ENCODE data around the gene FLYWCH2.
"Not testable (repeated sequence)": the region's sequence is repeated elsewhere in the genome, so short reads cannot be mapped to it uniquely, and the experiment has no call there.

Gene FLYWCH2

GRCh38 chr16:2938206-2938605, 55.2 kb downstream of the FLYWCH2 start:
- no peak for DNase-seq (ENCODE audit: low read depth in 2 of 2)

GRCh38 chr16:2939968-2940367, 57.0 kb downstream of the FLYWCH2 start:
- no peak for DNase-seq (ENCODE audit: low read depth in 2 of 2)

GRCh38 chr16:2942045-2942444, 59.0 kb downstream of the FLYWCH2 start:
- no peak for DNase-seq (ENCODE audit: low read depth in 2 of 2)

- DNase-seq (ENCODE audit: low read depth in 2 of 2): not testable (repeated sequence)
These were observed 60.7 kb downstream of the FLYWCH2 start for GRCh38 chr16:2943716-2944115.

- no peak for DNase-seq (ENCODE audit: low read depth in 2 of 2)
These were observed 63.6 kb downstream of the FLYWCH2 start for GRCh38 chr16:2946649-2947048.

Measured in stimulated activated CD4-positive, alpha-beta T cell treated with anti-CD3 and anti-CD28 coated beads, Interleukin-15, amount 100 ng/mL, for 48 hours (primary cell).